ENCODE data around the gene RBM46.

The RBM46 gene, protein sequence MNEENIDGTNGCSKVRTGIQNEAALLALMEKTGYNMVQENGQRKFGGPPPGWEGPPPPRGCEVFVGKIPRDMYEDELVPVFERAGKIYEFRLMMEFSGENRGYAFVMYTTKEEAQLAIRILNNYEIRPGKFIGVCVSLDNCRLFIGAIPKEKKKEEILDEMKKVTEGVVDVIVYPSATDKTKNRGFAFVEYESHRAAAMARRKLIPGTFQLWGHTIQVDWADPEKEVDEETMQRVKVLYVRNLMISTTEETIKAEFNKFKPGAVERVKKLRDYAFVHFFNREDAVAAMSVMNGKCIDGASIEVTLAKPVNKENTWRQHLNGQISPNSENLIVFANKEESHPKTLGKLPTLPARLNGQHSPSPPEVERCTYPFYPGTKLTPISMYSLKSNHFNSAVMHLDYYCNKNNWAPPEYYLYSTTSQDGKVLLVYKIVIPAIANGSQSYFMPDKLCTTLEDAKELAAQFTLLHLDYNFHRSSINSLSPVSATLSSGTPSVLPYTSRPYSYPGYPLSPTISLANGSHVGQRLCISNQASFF

DNA sequence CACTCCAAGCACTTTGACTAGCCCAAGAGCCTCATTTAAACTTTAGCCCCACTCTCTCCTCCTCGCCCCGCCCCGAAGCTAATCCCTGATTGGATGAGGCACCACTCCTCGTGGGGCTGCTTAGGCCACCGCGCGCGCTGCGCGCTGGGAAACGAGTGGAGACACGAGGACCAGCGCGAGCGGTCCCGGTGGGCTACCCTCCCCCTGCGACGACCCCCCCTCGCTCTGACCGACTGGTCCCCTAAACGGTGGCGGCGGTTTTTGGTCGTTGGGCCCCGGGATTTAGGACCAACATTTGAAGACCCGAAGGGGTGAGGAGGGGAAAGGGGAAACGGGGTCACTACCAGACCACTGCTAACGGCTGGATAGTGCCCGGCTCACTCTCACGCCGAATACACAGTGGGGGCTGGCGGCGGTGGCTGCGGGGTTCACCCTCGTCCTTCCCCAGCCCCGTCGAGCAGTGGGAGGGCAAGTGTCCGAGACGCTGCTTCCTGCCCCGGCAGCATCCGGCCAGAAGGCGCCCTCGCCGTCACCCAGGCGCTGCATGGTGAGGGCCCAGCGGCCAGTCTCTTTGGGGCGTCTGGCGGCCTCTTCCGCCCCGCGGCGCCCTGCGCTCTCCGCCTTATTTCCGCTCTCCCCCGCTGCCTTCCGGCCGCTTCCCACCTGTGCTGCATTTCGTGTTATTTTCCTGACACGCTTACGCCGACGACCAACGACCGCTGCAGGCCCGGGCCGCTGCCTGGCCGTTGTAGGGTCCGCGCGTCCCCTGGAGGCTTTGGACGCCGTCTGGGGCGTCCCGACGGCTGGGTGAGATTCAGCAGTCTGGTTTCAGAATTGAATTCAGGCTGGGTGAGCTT lies at the start of gene RBM46:
Gene RBM46 (plus strand): TSS at position 147 of the 857 bp plus-strand sequence. CDS start 15,481 bp downstream, outside the sequence.
- TF ChIP-seq, protein P1, sequence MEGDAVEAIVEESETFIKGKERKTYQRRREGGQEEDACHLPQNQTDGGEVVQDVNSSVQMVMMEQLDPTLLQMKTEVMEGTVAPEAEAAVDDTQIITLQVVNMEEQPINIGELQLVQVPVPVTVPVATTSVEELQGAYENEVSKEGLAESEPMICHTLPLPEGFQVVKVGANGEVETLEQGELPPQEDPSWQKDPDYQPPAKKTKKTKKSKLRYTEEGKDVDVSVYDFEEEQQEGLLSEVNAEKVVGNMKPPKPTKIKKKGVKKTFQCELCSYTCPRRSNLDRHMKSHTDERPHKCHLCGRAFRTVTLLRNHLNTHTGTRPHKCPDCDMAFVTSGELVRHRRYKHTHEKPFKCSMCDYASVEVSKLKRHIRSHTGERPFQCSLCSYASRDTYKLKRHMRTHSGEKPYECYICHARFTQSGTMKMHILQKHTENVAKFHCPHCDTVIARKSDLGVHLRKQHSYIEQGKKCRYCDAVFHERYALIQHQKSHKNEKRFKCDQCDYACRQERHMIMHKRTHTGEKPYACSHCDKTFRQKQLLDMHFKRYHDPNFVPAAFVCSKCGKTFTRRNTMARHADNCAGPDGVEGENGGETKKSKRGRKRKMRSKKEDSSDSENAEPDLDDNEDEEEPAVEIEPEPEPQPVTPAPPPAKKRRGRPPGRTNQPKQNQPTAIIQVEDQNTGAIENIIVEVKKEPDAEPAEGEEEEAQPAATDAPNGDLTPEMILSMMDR (IDR thresholded peaks at IDR 0.05; ENCODE audit: low read depth, low read length), result no peak
- no peak for DNase-seq
- peaks cover 3% of the 10 kb centered on the region for H3K27me3 ChIP-seq (ENCODE audit: insufficient read depth, low read depth, severe bottlenecking)
- H3K4me3 ChIP-seq (ENCODE audit: low read depth, low read length), result no peak within 1 kb of the TSS
- no peak within 1 kb of the TSS for H3K27ac ChIP-seq
- no peaks in the 10 kb centered on the region for H3K9me3 ChIP-seq (ENCODE audit: severe bottlenecking)
- H3K36me3 ChIP-seq, result no peaks in the 10 kb centered on the region

DNA sequence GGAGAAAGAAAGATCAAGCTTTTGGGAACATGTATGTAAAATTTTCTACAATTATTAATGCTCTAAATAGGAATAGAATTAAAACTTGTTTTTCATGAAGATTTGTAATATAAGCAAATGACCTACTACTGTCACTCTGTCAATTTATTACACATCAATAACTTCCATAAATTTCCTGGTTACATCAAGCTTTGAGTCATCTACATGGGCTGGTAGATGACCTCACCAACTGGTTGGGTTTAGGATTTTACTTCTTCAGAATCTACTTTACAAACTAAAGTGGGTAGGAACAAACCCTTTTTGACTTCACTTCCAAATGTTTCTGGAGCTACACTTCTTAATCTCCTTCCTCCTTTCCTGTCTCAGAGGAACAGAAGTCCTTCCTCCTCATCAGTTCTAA lies 49.3 kb upstream of the RBM46 start:
- TF ChIP-seq, protein P1 (IDR thresholded peaks at IDR 0.05; ENCODE audit: low read depth, low read length), result no peak
- Histone ChIP-seq H3K4me3 (ENCODE audit: low read depth, low read length) (no peak overlapping the region), H3K27me3 (ENCODE audit: insufficient read depth, low read depth, severe bottlenecking) (no peaks in the 10 kb centered on the region), H3K27ac (no peak overlapping the region), H3K36me3 (no peaks in the 10 kb centered on the region), H3K9me3 (ENCODE audit: severe bottlenecking) (no peaks in the 10 kb centered on the region)
- no peak for DNase-seq

DNA sequence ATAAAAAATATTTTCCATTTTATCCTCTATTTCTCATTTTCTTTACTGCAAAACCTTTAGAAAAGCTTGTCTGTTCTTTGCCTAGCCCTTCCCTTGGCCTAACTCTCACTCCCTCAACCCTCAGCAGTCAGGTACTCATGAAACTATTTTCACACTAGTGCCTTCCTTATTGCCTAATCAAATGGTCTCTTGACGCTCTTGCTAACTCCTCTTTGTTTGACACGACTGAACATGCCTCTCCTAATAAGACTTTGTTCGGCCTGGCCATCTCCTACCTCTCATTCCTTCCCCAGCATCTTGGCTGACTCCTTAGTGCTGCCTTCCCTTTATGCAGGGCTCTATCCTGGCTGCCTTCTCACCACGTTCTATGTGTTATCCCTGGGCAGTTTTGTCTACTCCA lies 48.4 kb upstream of the RBM46 start:
- Histone ChIP-seq H3K36me3 (no peaks in the 10 kb centered on the region), H3K27me3 (ENCODE audit: insufficient read depth, low read depth, severe bottlenecking) (no peaks in the 10 kb centered on the region), H3K4me3 (ENCODE audit: low read depth, low read length) (no peak overlapping the region), H3K27ac (no peak overlapping the region), H3K9me3 (ENCODE audit: severe bottlenecking) (no peaks in the 10 kb centered on the region)
- TF ChIP-seq, protein P1 (IDR thresholded peaks at IDR 0.05; ENCODE audit: low read depth, low read length), result no peak
- no peak for DNase-seq

DNA sequence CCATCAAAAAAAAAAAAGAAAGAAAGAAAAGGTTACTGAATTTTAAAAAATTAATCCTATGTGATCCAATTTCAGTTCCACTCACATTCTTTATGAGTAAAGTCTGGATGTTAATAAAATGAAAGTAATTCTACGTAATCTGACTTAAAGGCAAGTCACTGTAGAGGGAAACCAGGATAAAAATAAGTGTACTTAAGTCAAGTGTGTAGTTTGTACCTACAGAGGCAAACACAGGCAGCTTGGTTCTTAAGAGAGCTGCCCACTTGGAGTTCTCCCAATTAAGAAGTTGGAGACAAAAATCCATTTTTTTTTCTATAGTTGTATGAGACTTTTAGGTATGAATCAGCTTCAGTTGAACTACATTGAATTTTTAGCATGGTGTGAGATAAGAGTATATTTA lies 44.3 kb upstream of the RBM46 start:
- TF ChIP-seq, protein P1 (IDR thresholded peaks at IDR 0.05; ENCODE audit: low read depth, low read length), result no peak
- H3K4me3 ChIP-seq (ENCODE audit: low read depth, low read length), result no peak overlapping the region
- H3K9me3 ChIP-seq (ENCODE audit: severe bottlenecking), result no peaks in the 10 kb centered on the region
- DNase-seq, result no peak
- H3K36me3 ChIP-seq, result no peaks in the 10 kb centered on the region
- no peak overlapping the region for H3K27ac ChIP-seq
- no peaks in the 10 kb centered on the region for H3K27me3 ChIP-seq (ENCODE audit: insufficient read depth, low read depth, severe bottlenecking)

DNA sequence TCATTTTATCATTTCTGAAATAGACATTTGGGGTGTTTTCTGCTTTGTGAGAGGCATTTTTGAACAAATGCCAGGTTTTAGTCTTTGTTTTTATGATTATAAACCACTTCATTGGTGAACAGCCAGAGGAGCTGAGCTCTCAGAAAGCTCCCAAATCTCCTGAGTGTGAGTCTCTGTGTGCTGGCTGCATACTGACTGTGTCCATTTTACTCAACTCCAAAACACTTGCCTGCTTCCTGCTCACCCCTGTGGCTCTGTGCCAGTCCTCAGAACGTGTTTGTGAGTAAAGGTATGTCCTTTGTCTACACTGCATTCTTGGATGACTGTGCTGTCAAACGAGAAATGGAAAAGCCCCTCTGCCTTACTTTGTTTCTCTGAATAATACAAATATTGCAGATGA lies 42.6 kb upstream of the RBM46 start:
- Histone ChIP-seq H3K9me3 (ENCODE audit: severe bottlenecking) (no peaks in the 10 kb centered on the region), H3K36me3 (no peaks in the 10 kb centered on the region), H3K27ac (no peak overlapping the region), H3K4me3 (ENCODE audit: low read depth, low read length) (no peak overlapping the region), H3K27me3 (ENCODE audit: insufficient read depth, low read depth, severe bottlenecking) (no peaks in the 10 kb centered on the region)
- TF ChIP-seq, protein P1 (IDR thresholded peaks at IDR 0.05; ENCODE audit: low read depth, low read length), result no peak
- DNase-seq, result no peak
